ENCODE data around the gene ATR.

The ATR gene

GRCh38 chr3:142542054-142542453, 36.5 kb downstream of the ATR start:
- TF ChIP-seq, protein P1, sequence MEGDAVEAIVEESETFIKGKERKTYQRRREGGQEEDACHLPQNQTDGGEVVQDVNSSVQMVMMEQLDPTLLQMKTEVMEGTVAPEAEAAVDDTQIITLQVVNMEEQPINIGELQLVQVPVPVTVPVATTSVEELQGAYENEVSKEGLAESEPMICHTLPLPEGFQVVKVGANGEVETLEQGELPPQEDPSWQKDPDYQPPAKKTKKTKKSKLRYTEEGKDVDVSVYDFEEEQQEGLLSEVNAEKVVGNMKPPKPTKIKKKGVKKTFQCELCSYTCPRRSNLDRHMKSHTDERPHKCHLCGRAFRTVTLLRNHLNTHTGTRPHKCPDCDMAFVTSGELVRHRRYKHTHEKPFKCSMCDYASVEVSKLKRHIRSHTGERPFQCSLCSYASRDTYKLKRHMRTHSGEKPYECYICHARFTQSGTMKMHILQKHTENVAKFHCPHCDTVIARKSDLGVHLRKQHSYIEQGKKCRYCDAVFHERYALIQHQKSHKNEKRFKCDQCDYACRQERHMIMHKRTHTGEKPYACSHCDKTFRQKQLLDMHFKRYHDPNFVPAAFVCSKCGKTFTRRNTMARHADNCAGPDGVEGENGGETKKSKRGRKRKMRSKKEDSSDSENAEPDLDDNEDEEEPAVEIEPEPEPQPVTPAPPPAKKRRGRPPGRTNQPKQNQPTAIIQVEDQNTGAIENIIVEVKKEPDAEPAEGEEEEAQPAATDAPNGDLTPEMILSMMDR (IDR thresholded peaks at IDR 0.05; ENCODE audit: low read depth, low read length, missing control alignments), result no peak
- no peak for DNase-seq (ENCODE audit: low read depth)
- in situ Hi-C loops (cut with HindIII; ENCODE audit: low sequenced_read_pairs), result no loop called here
- no peak overlapping the region for H3K4me3 ChIP-seq (ENCODE audit: low read depth, low read length)

GRCh38 chr3:142536519-142536918, 42.0 kb downstream of the ATR start:
- H3K4me3 ChIP-seq (ENCODE audit: low read depth, low read length), result no peak overlapping the region
- in situ Hi-C loops (cut with HindIII; ENCODE audit: low sequenced_read_pairs), result no loop called here
- TF ChIP-seq, protein P1 (IDR thresholded peaks at IDR 0.05; ENCODE audit: low read depth, low read length, missing control alignments), result no peak
- DNase-seq (ENCODE audit: low read depth), result no peak

DNA sequence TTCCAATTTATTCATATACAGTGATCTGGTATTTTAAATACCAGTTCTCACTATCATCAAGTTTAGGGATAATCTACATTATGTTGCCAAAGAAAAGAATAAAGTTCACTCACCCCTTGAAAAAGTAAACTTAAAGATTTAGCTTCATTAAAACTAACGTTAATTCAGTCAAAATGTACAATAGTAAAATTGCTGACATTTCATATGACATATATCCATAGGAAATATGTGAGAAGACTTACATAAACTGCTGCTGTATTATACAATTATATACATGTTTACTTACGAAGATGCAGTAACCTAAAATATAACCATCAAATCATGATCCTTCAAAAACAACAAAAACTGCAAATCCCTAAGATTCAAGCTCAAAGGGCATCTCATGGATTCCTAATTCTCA, 44.0 kb downstream of the ATR start:
- TF ChIP-seq, protein P1 (IDR thresholded peaks at IDR 0.05; ENCODE audit: low read depth, low read length, missing control alignments), result no peak
- DNase-seq (ENCODE audit: low read depth), result no peak
- in situ Hi-C loops (cut with HindIII; ENCODE audit: low sequenced_read_pairs), result no loop called here
- H3K4me3 ChIP-seq (ENCODE audit: low read depth, low read length), result no peak overlapping the region

DNA sequence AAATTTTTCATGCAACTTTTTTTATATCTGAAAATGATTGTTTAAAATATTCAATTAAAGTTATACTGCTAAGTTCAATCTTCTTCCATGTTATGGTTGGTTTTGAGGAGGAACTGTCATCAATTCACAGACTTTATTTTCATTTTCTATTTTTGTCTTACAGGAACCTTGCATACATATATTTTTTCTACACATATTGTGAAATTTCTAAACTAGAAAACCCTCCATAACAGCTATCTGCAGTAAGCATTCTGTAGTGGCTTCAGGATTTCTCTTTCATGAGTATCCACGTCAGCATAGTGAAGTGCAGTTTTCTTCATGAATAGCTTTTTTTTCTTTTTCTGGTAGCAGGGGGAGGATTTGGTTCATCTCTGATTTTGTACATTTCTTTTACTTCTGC, 48.2 kb downstream of the ATR start:
- in situ Hi-C loops (cut with HindIII; ENCODE audit: low sequenced_read_pairs), result no loop called here
- DNase-seq (ENCODE audit: low read depth), result no peak
- TF ChIP-seq, protein P1 (IDR thresholded peaks at IDR 0.05; ENCODE audit: low read depth, low read length, missing control alignments), result no peak
- H3K4me3 ChIP-seq (ENCODE audit: low read depth, low read length), result no peak overlapping the region

- no peak overlapping the region for H3K4me3 ChIP-seq (ENCODE audit: low read depth, low read length)
- TF ChIP-seq, protein P1 (IDR thresholded peaks at IDR 0.05; ENCODE audit: low read depth, low read length, missing control alignments), result no peak
- no peak for DNase-seq (ENCODE audit: low read depth)
- in situ Hi-C loops (cut with HindIII; ENCODE audit: low sequenced_read_pairs), result no loop called here
Observed at GRCh38 chr3:142523921-142524566, 54.5 kb downstream of the ATR start.

DNA sequence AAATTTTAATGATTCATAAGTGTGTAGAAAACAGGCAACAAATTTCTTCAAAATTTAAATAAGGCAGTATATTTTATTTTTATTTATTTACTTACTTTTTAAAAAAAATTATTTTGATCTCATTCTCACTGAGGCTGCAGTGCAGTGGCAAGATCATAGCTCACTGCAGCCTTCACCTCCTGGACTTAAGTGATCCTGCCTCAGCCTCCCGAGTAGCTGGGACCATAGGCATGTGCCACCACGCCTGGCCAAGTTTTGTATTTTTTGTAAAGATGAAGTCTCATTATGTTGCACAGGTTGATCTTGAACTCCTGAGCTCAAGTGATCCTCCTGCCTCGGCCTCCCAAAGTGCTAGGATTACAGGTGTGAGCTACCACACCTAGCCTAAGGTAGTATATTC, 69.5 kb downstream of the ATR start:
- in situ Hi-C loops (cut with HindIII; ENCODE audit: low sequenced_read_pairs), result no loop called here
- TF ChIP-seq, protein P1 (IDR thresholded peaks at IDR 0.05; ENCODE audit: low read depth, low read length, missing control alignments), result no peak

More for the DNA sequence above, 69.5 kb downstream of the ATR start:
- H3K4me3 ChIP-seq (ENCODE audit: low read depth, low read length), result no peak overlapping the region
- no peak for DNase-seq (ENCODE audit: low read depth)
